Loucy (cell line): ENCODE results near the gene SH3RF3.

Source experiments
- H2AFZ ChIP-seq: fragments of 200-600 bp; sonication (generic); 2 replicates; pipeline ENCODE4 v1.6.0; 2016; ENCODE audit warnings: antibody characterized with exemption, mild to moderate bottlenecking, low read length, moderate library complexity
- H3F3A ChIP-seq: fragments of 200-600 bp; 2 replicates; pipeline ENCODE4 v1.6.0; 2016; ENCODE audit warnings: antibody characterized with exemption, low read depth, mild to moderate bottlenecking
- H3K27me3 ChIP-seq: fragments of 200-600 bp; sonication (generic); 2 replicates; pipeline ENCODE4 v1.6.1; 2014; ENCODE audit warnings: low read length, mild to moderate bottlenecking; ENCODE audit not compliant: insufficient read depth, poor library complexity, severe bottlenecking
- H3K36me3 ChIP-seq: fragments of 200-600 bp; sonication (generic); 2 replicates; pipeline ENCODE4 v1.6.1; 2016; ENCODE audit warnings: low read length; ENCODE audit not compliant: insufficient read depth
- H3K4me1 ChIP-seq: fragments of 200-600 bp; sonication (generic); 2 replicates; pipeline ENCODE4 v1.5.1; 2014; ENCODE audit warnings: low read length, mild to moderate bottlenecking; ENCODE audit not compliant: insufficient read depth, poor library complexity, severe bottlenecking
- H3K4me2 ChIP-seq: fragments of 200-600 bp; sonication (generic); 2 replicates; pipeline ENCODE4 v1.6.0; 2014; ENCODE audit warnings: antibody characterized with exemption, low read length, low read depth, mild to moderate bottlenecking; ENCODE audit not compliant: poor library complexity, severe bottlenecking
- H3K4me3 ChIP-seq: fragments of 200-600 bp; sonication (generic); 2 replicates; pipeline ENCODE4 v1.5.1; 2014; ENCODE audit warnings: low read length, mild to moderate bottlenecking, mixed read lengths; ENCODE audit not compliant: poor library complexity, severe bottlenecking
- H3K79me2 ChIP-seq: fragments of 200-600 bp; sonication (generic); 2 replicates; pipeline ENCODE4 v1.6.1; 2014; ENCODE audit warnings: low read length; ENCODE audit not compliant: insufficient read depth
- H3K9ac ChIP-seq: fragments of 200-600 bp; sonication (generic); 2 replicates; pipeline ENCODE4 v1.6.0; 2014; ENCODE audit warnings: mild to moderate bottlenecking, low read depth, low read length, moderate library complexity; ENCODE audit not compliant: poor library complexity, severe bottlenecking
- H3K9me2 ChIP-seq: fragments of 200-600 bp; sonication (generic); replicated peaks from 2 replicates; pipeline ENCODE4 v1.6.1; 2016; ENCODE audit warnings: low read depth, low read length, mixed read lengths
- H3K9me3 ChIP-seq: fragments of 200-600 bp; sonication (generic); 2 replicates; pipeline ENCODE4 v1.6.1; 2014; ENCODE audit warnings: mild to moderate bottlenecking, antibody characterized with exemption, low read length, low read depth; ENCODE audit not compliant: insufficient read depth
- H4K20me1 ChIP-seq: fragments of 200-600 bp; sonication (generic); 2 replicates; pipeline ENCODE4 v1.6.0; 2014; ENCODE audit warnings: antibody characterized with exemption, low read length, mild to moderate bottlenecking; ENCODE audit not compliant: insufficient read depth, poor library complexity, severe bottlenecking
- EZH2phosphoT487 ChIP-seq: fragments of 200-600 bp; IDR thresholded peaks from 2 replicates; pipeline ENCODE4 v1.6.1; 2018; ENCODE audit warnings: antibody characterized with exemption, mild to moderate bottlenecking, moderate library complexity, borderline replicate concordance
- TF ChIP-seq, protein P1 (sequence below): fragments of 200-600 bp; sonication (generic); conservative IDR thresholded peaks from 2 replicates; pipeline ENCODE4 v1.5.1; 2014; ENCODE audit warnings: mild to moderate bottlenecking, antibody characterized with exemption, low read length

Gene SH3RF3

DNA sequence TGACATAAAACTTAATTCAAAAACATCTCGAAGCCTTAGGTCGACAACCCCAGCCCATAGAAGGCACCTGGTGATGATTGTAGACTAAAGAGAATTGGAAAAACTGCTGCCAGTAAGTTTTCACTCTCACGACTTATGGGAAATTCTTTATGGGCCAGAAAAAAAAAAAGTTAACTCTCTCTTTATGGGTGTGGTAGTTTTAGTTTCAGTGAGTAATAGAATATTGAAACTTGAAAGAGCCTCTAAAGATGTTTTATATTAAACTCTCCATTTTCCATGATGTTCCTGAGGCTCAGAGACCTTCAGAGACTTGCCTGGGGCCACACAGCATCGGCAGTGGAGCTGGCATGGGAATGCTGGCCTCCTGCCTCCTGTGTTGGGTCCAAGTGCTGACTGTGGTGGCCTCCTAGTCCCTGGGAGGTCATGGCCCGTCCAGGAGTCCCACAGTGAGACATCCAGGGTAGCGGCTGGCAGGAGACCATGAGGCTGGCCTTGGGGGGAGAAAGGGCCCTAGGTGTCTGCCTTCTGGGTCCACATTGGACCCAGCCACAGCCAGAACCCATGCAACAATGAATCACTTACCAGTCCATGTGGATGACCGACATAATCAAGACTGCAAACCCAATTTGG lies 325.9 kb downstream of the SH3RF3 start:
- H3K9me3 ChIP-seq, result no peaks in the 10 kb centered on the region
- H3K9me2 ChIP-seq, result no peaks in the 10 kb centered on the region
- H3F3A ChIP-seq, result no peaks in the 10 kb centered on the region
- H3K4me1 ChIP-seq, result peaks cover 28% of the 10 kb centered on the region
- H2AFZ ChIP-seq, result no peak overlapping the region
- H3K27me3 ChIP-seq, result no peaks in the 10 kb centered on the region
- no peaks in the 10 kb centered on the region for H4K20me1 ChIP-seq
- no peak overlapping the region for H3K4me2 ChIP-seq
- no peak for TF ChIP-seq EZH2phosphoT487
- TF ChIP-seq, protein P1, sequence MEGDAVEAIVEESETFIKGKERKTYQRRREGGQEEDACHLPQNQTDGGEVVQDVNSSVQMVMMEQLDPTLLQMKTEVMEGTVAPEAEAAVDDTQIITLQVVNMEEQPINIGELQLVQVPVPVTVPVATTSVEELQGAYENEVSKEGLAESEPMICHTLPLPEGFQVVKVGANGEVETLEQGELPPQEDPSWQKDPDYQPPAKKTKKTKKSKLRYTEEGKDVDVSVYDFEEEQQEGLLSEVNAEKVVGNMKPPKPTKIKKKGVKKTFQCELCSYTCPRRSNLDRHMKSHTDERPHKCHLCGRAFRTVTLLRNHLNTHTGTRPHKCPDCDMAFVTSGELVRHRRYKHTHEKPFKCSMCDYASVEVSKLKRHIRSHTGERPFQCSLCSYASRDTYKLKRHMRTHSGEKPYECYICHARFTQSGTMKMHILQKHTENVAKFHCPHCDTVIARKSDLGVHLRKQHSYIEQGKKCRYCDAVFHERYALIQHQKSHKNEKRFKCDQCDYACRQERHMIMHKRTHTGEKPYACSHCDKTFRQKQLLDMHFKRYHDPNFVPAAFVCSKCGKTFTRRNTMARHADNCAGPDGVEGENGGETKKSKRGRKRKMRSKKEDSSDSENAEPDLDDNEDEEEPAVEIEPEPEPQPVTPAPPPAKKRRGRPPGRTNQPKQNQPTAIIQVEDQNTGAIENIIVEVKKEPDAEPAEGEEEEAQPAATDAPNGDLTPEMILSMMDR, result no peak
- no peaks in the 10 kb centered on the region for H3K36me3 ChIP-seq
- no peak overlapping the region for H3K4me3 ChIP-seq
- H3K79me2 ChIP-seq, result no peaks in the 10 kb centered on the region
- no peak overlapping the region for H3K9ac ChIP-seq

DNA sequence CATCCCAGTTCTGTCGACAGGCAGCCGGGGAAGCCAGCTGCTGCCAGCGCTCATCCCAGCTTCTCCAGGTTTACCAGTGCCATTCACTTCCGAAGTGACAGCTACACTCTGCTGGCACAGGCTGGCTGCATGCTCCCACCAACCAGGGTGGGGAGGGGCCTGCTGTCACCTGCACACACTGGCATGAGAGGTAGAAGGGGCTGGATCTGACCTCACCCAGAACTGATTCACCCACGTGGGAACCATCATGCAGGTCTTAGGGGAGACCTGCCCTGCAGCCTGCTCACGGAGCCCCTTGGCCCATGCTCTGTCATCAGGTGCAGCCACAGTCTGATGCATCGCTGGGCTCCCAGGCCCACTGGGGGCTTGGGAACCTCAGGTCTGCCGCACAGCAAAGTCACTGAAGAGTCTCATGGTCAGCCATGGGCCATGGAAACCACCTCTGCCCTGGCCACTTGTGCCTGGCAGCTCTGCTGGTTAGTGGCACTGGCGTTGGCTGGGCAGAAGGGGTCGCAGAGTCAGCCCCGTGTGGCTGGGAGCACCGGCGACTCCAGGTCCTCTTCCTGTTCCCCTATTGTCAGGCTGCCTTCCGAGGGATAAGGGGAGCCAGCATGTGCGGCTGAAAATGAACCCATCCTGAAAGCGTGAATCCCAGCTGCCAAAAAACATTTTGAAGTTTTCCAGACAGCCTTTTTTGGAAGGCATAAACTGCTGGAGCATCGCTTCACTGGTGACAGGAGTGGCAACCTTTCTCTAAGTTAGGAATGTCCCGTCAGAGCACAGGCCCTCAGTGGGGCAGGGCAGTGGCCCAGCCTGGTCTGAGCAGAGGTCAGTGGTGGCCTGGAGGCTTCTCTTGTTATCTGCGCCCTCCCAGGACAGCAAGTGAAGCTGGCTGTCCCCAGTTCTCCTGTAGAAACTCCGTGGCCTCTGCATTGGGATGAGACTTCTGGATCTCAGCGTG lies 327.0 kb downstream of the SH3RF3 start:
- Histone ChIP-seq H3K4me2 (no peak overlapping the region), H3K4me1 (peaks cover 26% of the 10 kb centered on the region), H3F3A (no peaks in the 10 kb centered on the region), H3K27me3 (no peaks in the 10 kb centered on the region), H3K9me2 (no peaks in the 10 kb centered on the region), H3K9ac (no peak overlapping the region), H3K9me3 (no peaks in the 10 kb centered on the region), H3K4me3 (no peak overlapping the region), H4K20me1 (no peaks in the 10 kb centered on the region), H3K79me2 (no peaks in the 10 kb centered on the region), H3K36me3 (no peaks in the 10 kb centered on the region), H2AFZ (no peak overlapping the region)
- no peak for TF ChIP-seq EZH2phosphoT487
- TF ChIP-seq, protein P1, result no peak

DNA sequence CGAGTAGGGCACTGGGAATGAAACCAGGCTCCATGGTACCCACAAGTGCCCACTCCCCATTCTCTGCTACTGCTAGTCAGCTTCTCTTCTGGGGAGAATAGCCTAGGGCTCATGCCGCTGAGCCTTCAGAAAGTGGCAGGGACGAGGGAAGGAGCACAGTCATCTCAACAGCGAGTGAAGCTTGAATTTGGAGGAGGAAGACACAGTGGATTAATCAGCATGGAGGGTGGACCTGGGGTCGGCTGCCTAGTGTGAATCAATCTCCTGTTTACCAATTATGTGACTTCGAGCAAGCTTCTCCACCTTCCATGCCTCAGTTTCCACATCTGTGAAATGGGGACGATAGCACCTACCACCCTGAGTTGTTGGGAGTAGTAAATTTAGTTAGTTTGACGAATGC lies 327.8 kb downstream of the SH3RF3 start:
- Histone ChIP-seq H3K27me3 (no peaks in the 10 kb centered on the region), H2AFZ (no peak overlapping the region), H3K4me3 (no peak overlapping the region), H4K20me1 (no peaks in the 10 kb centered on the region), H3K9me2 (no peaks in the 10 kb centered on the region), H3K79me2 (no peaks in the 10 kb centered on the region), H3K36me3 (no peaks in the 10 kb centered on the region), H3K4me1 (peaks cover 18% of the 10 kb centered on the region), H3K9ac (no peak overlapping the region), H3K4me2 (no peak overlapping the region), H3K9me3 (no peaks in the 10 kb centered on the region), H3F3A (no peaks in the 10 kb centered on the region)
- no peak for TF ChIP-seq EZH2phosphoT487
- TF ChIP-seq, protein P1, result no peak
